Neuronal stem cell (in vitro differentiated cells): ENCODE data around the gene SETX.

Source experiments
- DNase-seq: peaks from one replicate; pipeline ENCODE4 v3.0.0-alpha.2; 2013; ENCODE audit warnings: low spot score
- H2AFZ ChIP-seq: one replicate; pipeline ENCODE4 v1.6.1; 2013; ENCODE audit warnings: mild to moderate bottlenecking, low read length, inconsistent platforms
- H2AK5ac ChIP-seq: 2 replicates; pipeline ENCODE4 v1.6.1; 2013; ENCODE audit warnings: low read depth, mild to moderate bottlenecking, inconsistent platforms, low read length, moderate library complexity, mixed read lengths
- H2BK120ac ChIP-seq: 2 replicates; pipeline ENCODE4 v1.6.1; 2013; ENCODE audit warnings: low read depth, mild to moderate bottlenecking, inconsistent platforms, low read length, moderate library complexity, mixed read lengths
- H2BK12ac ChIP-seq: one replicate; pipeline ENCODE4 v1.6.1; 2013; ENCODE audit warnings: low read length, inconsistent platforms
- H2BK15ac ChIP-seq: 2 replicates; pipeline ENCODE4 v1.6.1; 2013; ENCODE audit warnings: mild to moderate bottlenecking, low read length, inconsistent platforms, mixed read lengths
- H2BK5ac ChIP-seq: one replicate; pipeline ENCODE4 v1.6.1; 2013; ENCODE audit warnings: inconsistent platforms, mild to moderate bottlenecking, low read length, moderate library complexity
- H3K14ac ChIP-seq: one replicate; pipeline ENCODE4 v1.6.1; 2013; ENCODE audit warnings: low read length, inconsistent platforms
- H3K18ac ChIP-seq: 2 replicates; pipeline ENCODE4 v1.6.1; 2013; ENCODE audit warnings: low read length, inconsistent platforms
- H3K23ac ChIP-seq: 2 replicates; pipeline ENCODE4 v1.6.1; 2013; ENCODE audit warnings: low read depth, mild to moderate bottlenecking, mixed read lengths, low read length, inconsistent platforms; ENCODE audit not compliant: poor library complexity
- H3K27ac ChIP-seq: replicated peaks from 3 replicates; pipeline ENCODE4 v1.5.1; 2013; ENCODE audit warnings: low read length, inconsistent platforms
- H3K27me3 ChIP-seq, 3 experiments: 2 replicates each; pipeline ENCODE4 v1.6.1; 2013; ENCODE audit warnings: low read length in 3 of 3, mild to moderate bottlenecking in 2 of 3, inconsistent platforms in 1 of 3, low read depth in 1 of 3, mixed read lengths in 1 of 3, moderate library complexity in 1 of 3; ENCODE audit not compliant: control insufficient read depth in 3 of 3, insufficient read depth in 3 of 3
- H3K36me3 ChIP-seq, 2 donors: replicated peaks in 1 of 2; 2 replicates each; pipeline ENCODE4 v1.6.1; 2013; ENCODE audit warnings: low read length in 2 of 2; ENCODE audit not compliant: control insufficient read depth in 2 of 2, insufficient read depth in 2 of 2
- H3K4ac ChIP-seq: 2 replicates; pipeline ENCODE4 v1.6.1; 2013; ENCODE audit warnings: inconsistent platforms, mild to moderate bottlenecking, low read length, moderate library complexity
- H3K4me1 ChIP-seq, 2 donors: 1 replicate in 1 of 2; 2 replicates in 1 of 2; pipeline ENCODE4 v1.6.1; 2013; ENCODE audit warnings: low read length in 2 of 2, low read depth in 1 of 2; ENCODE audit not compliant: control insufficient read depth in 2 of 2, insufficient read depth in 1 of 2
- H3K4me2 ChIP-seq: one replicate; pipeline ENCODE4 v1.6.1; 2013; ENCODE audit warnings: mild to moderate bottlenecking, low read length, inconsistent platforms; ENCODE audit not compliant: insufficient read depth, poor library complexity, severe bottlenecking
- H3K4me3 ChIP-seq, 2 donors: 2 replicates each; pipeline ENCODE4 v1.5.1; 2013; ENCODE audit warnings: low read length in 2 of 2, mild to moderate bottlenecking in 2 of 2, inconsistent platforms in 1 of 2, moderate library complexity in 1 of 2
- H3K79me1 ChIP-seq: one replicate; pipeline ENCODE4 v1.6.1; 2013; ENCODE audit warnings: low read depth, mild to moderate bottlenecking, inconsistent platforms, low read length, moderate library complexity
- H3K9ac ChIP-seq: one replicate; pipeline ENCODE4 v1.6.1; 2013; ENCODE audit warnings: mild to moderate bottlenecking, low read depth, low read length, inconsistent platforms; ENCODE audit not compliant: poor library complexity
- H3K9me3 ChIP-seq, 2 donors: replicated peaks in 1 of 2; 2 replicates each; pipeline versions ENCODE3 to v1.6.1; 2013; ENCODE audit warnings: low read length in 2 of 2, mild to moderate bottlenecking in 2 of 2, inconsistent platforms in 1 of 2, low read depth in 1 of 2, mixed read lengths in 1 of 2, moderate library complexity in 1 of 2; ENCODE audit not compliant: control insufficient read depth in 2 of 2, insufficient read depth in 1 of 2
- H4K8ac ChIP-seq: one replicate; pipeline ENCODE4 v1.6.1; 2013; ENCODE audit warnings: low read depth, mild to moderate bottlenecking, inconsistent platforms, low read length, moderate library complexity
- H4K91ac ChIP-seq: one replicate; pipeline ENCODE4 v1.6.1; 2013; ENCODE audit warnings: low read length, low read depth, mild to moderate bottlenecking, inconsistent platforms; ENCODE audit not compliant: poor library complexity
- WGBS, 2 donors: extraction: QIAGEN DNeasy Blood & Tissue Kit; methylation state at CpG; one replicate each; pipeline ENCODE4 v1.1.7; 2013; ENCODE audit warnings: missing lambda C conversion rate in 2 of 2, mixed read lengths in 1 of 2; ENCODE audit not compliant: insufficient read length in 2 of 2, insufficient replicate concordance in 1 of 2; ENCODE audit errors: extremely low coverage in 2 of 2; 5-methylcytosine and 5-hydroxymethylcytosine counted together

Gene SETX

DNA sequence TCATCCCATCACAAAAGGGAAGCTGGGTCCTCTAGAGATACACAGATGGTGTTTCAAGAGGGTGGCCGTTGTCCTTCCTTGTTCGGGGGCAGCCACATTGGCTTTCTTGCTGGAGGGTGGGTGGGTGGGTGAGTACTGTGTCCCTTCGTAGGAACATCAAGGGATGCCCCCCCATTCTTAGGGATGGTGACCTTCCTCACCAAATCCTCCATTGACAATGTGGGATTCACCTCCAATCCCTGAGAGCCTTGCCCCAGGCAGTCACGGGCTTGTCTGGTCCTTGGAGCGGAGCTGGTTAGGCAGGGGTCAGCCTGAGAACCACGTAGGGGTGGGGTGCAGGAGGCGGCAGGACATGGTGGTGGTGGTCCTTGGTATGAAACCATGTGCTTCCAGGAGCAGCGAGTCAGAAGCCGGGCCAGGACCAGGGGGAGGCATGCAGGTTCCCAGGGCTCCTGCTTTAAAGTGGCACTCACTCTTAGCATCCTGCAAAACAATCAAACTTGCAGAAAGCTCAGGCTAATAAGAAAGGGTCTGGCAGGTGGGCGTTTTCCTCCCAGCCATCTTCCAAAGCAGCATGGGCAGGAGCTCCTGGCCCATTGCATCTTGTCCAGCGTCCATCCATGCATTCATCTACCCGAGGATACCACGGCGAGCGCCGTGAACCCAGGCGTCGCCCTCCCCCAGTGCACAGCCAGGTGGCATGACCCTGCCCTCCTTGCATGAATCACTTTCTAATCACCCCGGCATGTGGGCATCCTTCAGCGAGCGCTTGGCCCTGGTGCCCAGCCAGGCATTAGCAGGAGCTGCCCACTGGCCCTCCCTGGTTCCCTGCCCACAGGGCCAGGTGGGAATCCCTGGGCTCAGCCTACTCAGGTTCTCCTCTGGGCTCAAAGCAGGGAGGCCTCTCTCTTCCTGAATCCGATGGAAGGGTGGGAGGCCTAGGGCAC lies 116.5 kb downstream of the SETX start:
- Histone ChIP-seq H3K27me3 (peaks cover 0 to 81% (median 20%) of the 10 kb centered on the region in 3 experiments), H3K79me1 (peaks cover 1% of the 10 kb centered on the region), H3K23ac (no peak overlapping the region), H3K14ac (no peak overlapping the region), H2BK12ac (no peak overlapping the region), H2BK15ac (no peak overlapping the region), H2AFZ (no peak overlapping the region), H4K91ac (no peak overlapping the region), H3K9ac (no peak overlapping the region), H3K18ac (no peak overlapping the region), H3K4ac (no peak overlapping the region), H2AK5ac (no peak overlapping the region), H3K4me1 (peaks cover 9 to 10% of the 10 kb centered on the region in 2 donors), H3K4me2 (no peak overlapping the region), H2BK5ac (peak overlapping the region; percentile 80), H4K8ac (no peak overlapping the region), H3K4me3 (no peak overlapping the region), H2BK120ac (no peak overlapping the region), H3K36me3 (no peaks in the 10 kb centered on the region), H3K9me3 (no peaks in the 10 kb centered on the region), H3K27ac (no peak overlapping the region)
- WGBS, 2 donors: no CpG with 5 or more reads among the region's 22 CpGs
- no peak for DNase-seq

DNA sequence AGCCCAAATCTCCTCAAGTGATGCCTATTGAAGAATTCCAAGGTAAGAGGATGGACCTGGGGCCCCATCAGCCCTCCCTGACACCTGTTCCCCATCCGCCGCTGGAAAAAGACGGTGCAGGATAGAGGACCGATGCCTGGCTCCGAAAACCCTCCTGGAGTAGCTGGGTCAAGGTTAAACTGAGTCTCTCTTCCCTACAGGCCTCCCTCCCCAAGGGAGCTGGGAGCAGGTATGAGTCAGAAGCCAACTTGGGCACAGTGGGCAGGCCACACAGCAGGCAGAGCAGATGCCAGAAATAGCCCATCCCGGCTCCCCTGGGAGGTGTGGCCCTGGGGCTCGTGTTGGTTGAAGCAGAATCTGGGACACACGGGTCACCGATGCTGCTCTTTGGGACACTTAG lies 117.3 kb downstream of the SETX start:
- H3K23ac ChIP-seq: no peak overlapping the region
- no peak overlapping the region for H3K4me2 ChIP-seq
- no peak overlapping the region for H3K14ac ChIP-seq
- no peak overlapping the region for H3K9ac ChIP-seq
- H4K8ac ChIP-seq: no peak overlapping the region
- no peak for DNase-seq
- no peak overlapping the region for H3K18ac ChIP-seq
- no peak overlapping the region for H2BK5ac ChIP-seq
- no peak overlapping the region for H3K27ac ChIP-seq
- no peaks in the 10 kb centered on the region for H3K9me3 ChIP-seq
- H2BK15ac ChIP-seq: peak overlapping the region; percentile 37
- H2BK120ac ChIP-seq: no peak overlapping the region
- H2AK5ac ChIP-seq: no peak overlapping the region
- peaks cover 0 to 79% (median 12%) of the 10 kb centered on the region in 3 experiments for H3K27me3 ChIP-seq
- no peak overlapping the region for H3K4ac ChIP-seq
- WGBS, 2 donors: no CpG with 5 or more reads among the region's 9 CpGs
- peaks cover 3% of the 10 kb centered on the region for H3K79me1 ChIP-seq
- no peak overlapping the region for H4K91ac ChIP-seq
- no peaks in the 10 kb centered on the region for H3K36me3 ChIP-seq
- peaks cover 5 to 8% of the 10 kb centered on the region in 2 donors for H3K4me1 ChIP-seq
- no peak overlapping the region for H3K4me3 ChIP-seq
- H2BK12ac ChIP-seq: no peak overlapping the region
- H2AFZ ChIP-seq: no peak overlapping the region

DNA sequence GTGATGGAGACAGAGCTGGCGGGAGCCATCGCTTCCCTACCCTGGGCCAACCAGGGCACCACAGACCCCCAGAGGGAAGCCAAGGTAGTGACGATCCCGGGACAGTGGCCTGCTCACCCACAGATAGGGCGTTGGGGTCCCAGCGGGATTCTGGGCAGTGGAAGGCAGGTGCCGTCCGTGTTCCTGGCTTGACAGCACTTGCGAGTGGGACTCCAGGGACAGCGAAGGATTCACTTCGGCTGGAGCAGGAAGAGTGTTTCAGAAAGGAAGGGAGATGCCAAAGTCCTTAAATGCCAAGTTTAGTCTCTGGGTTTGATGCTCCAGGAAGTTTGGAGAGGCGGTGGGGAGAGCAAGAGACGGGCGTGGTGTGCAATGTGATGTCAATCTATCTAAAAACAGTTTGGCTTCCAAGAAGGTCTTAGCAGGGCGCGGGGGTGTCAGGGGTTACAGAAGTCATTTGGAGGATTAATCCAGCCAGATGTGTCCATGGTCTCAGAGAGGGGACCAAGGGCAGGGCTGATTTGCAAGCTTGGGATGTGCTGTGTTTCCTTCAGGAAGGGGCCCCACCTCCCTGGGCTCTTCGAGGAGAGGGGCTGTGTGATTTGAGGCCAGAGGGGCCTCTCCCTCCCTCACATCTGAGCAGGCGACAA lies 118.0 kb downstream of the SETX start:
- H3K36me3 ChIP-seq: no peaks in the 10 kb centered on the region
- no peak overlapping the region for H2BK120ac ChIP-seq
- H3K23ac ChIP-seq: no peak overlapping the region
- H3K4me2 ChIP-seq: no peak overlapping the region
- peak overlapping the region; percentile 54 for H2BK5ac ChIP-seq
- no peak overlapping the region for H3K4me3 ChIP-seq
- H2BK12ac ChIP-seq: no peak overlapping the region
- peaks cover 3% of the 10 kb centered on the region for H3K79me1 ChIP-seq
- H3K4ac ChIP-seq: no peak overlapping the region
- H2AK5ac ChIP-seq: peak overlapping the region; percentile 99
- no CpG with 5 or more reads among the region's 18 CpGs for WGBS, 2 donors
- no peak for DNase-seq
- H3K9ac ChIP-seq: peak overlapping the region; percentile 66
- peak overlapping the region; percentile 37 for H2BK15ac ChIP-seq
- no peak overlapping the region for H4K8ac ChIP-seq
- H3K18ac ChIP-seq: peak overlapping the region; percentile 86
- H4K91ac ChIP-seq: no peak overlapping the region
- peaks cover 0 to 80% (median 7%) of the 10 kb centered on the region in 3 experiments for H3K27me3 ChIP-seq
- no peaks in the 10 kb centered on the region for H3K9me3 ChIP-seq
- H3K14ac ChIP-seq: no peak overlapping the region
- H3K27ac ChIP-seq: no peak overlapping the region
- no peak overlapping the region for H2AFZ ChIP-seq
- peaks cover 5 to 8% of the 10 kb centered on the region in 2 donors for H3K4me1 ChIP-seq
